ENCODE results near the gene ARAP2.

Gene ARAP2

GRCh38 chr4:36260731-36261130 lies 16.4 kb upstream of the ARAP2 start:
- DNase-seq (ENCODE audit: low read depth): no peak
- H3K4me3 ChIP-seq (ENCODE audit: control insufficient read depth, low read depth, low read length): no peak overlapping the region
- no peak for TF ChIP-seq CTCF (IDR thresholded peaks at IDR 0.05; ENCODE audit: control insufficient read depth, insufficient read depth, low read depth, low read length, missing control alignments)

GRCh38 chr4:36256398-36256891 lies 12.1 kb upstream of the ARAP2 start:
- no peak for DNase-seq (ENCODE audit: low read depth)
- TF ChIP-seq CTCF (IDR thresholded peaks at IDR 0.05; ENCODE audit: control insufficient read depth, insufficient read depth, low read depth, low read length, missing control alignments): no peak
- H3K4me3 ChIP-seq (ENCODE audit: control insufficient read depth, low read depth, low read length): no peak overlapping the region

GRCh38 chr4:36255577-36255976 lies 11.3 kb upstream of the ARAP2 start:
- DNase-seq (ENCODE audit: low read depth): no peak
- TF ChIP-seq CTCF (IDR thresholded peaks at IDR 0.05; ENCODE audit: control insufficient read depth, insufficient read depth, low read depth, low read length, missing control alignments): no peak
- no peak overlapping the region for H3K4me3 ChIP-seq (ENCODE audit: control insufficient read depth, low read depth, low read length)

- DNase-seq (ENCODE audit: low read depth): no peak
- H3K4me3 ChIP-seq (ENCODE audit: control insufficient read depth, low read depth, low read length): no peak overlapping the region
- TF ChIP-seq CTCF (IDR thresholded peaks at IDR 0.05; ENCODE audit: control insufficient read depth, insufficient read depth, low read depth, low read length, missing control alignments): no peak
Observed at GRCh38 chr4:36254371-36254770, 10.1 kb upstream of the ARAP2 start.

- H3K4me3 ChIP-seq (ENCODE audit: control insufficient read depth, low read depth, low read length): no peak overlapping the region
- DNase-seq (ENCODE audit: low read depth): no peak
- TF ChIP-seq CTCF (IDR thresholded peaks at IDR 0.05; ENCODE audit: control insufficient read depth, insufficient read depth, low read depth, low read length, missing control alignments): no peak
Observed at GRCh38 chr4:36251983-36252382, 7.7 kb upstream of the ARAP2 start.

- no peak for DNase-seq (ENCODE audit: low read depth)
- H3K4me3 ChIP-seq (ENCODE audit: control insufficient read depth, low read depth, low read length): no peak overlapping the region
- no peak for TF ChIP-seq CTCF (IDR thresholded peaks at IDR 0.05; ENCODE audit: control insufficient read depth, insufficient read depth, low read depth, low read length, missing control alignments)
Observed at GRCh38 chr4:36249610-36250009, 5.3 kb upstream of the ARAP2 start.
